GM12878 (cell line): ENCODE measurements around the gene TARBP1.

Experiments used
- CHD1 ChIP-seq: IDR thresholded peaks from 2 replicates; pipeline ENCODE4 v1.6.1; 2012; ENCODE audit warnings: low read depth, low read length, improper control_type of control experiment
- KDM1A ChIP-seq: fragments of 200-600 bp; sonication (generic); IDR thresholded peaks from 2 replicates; pipeline ENCODE4 v1.6.1; 2016; ENCODE audit warnings: borderline replicate concordance
- MYC ChIP-seq: IDR thresholded peaks from 2 replicates; pipeline ENCODE4 v1.6.1; 2011; ENCODE audit warnings: mild to moderate bottlenecking, low read length, moderate library complexity, inconsistent platforms; ENCODE audit not compliant: insufficient read depth, insufficient replicate concordance, insufficient read length, severe bottlenecking
- NRF1 ChIP-seq: conservative IDR thresholded peaks from 2 replicates; pipeline ENCODE4 v1.6.1; 2011; ENCODE audit warnings: mild to moderate bottlenecking, low read depth, low read length, improper control_type of control experiment
- POLR2A ChIP-seq: IDR thresholded peaks from 2 replicates; pipeline ENCODE4 v1.6.1; 2011; ENCODE audit warnings: low read depth, mild to moderate bottlenecking, low read length
- POLR2AphosphoS2 ChIP-seq: IDR thresholded peaks from 2 replicates; pipeline ENCODE4 v1.6.1; 2011; ENCODE audit warnings: low read depth, mild to moderate bottlenecking, low read length, improper control_type of control experiment, moderate library complexity
- POLR2AphosphoS5 ChIP-seq: IDR thresholded peaks from 2 replicates; pipeline ENCODE4 v1.6.1; 2011; ENCODE audit warnings: mild to moderate bottlenecking, low read length, inconsistent platforms
- SMARCA5 ChIP-seq: fragments of 450-650 bp; IDR thresholded peaks from 2 replicates; pipeline ENCODE4 v1.6.1; 2017; ENCODE audit warnings: mild to moderate bottlenecking
- TF ChIP-seq, protein P1 (sequence below), 3 experiments: IDR thresholded peaks in 2 of 3; conservative IDR thresholded peaks in 1 of 3; 2 replicates each; pipeline ENCODE4 v1.5.1; 2011; ENCODE audit warnings: low read depth in 3 of 3, low read length in 3 of 3, mild to moderate bottlenecking in 3 of 3, control low read depth in 2 of 3, moderate library complexity in 2 of 3, inconsistent platforms in 1 of 3, mixed read lengths in 1 of 3; ENCODE audit not compliant: control insufficient read depth in 2 of 3, insufficient read depth in 1 of 3; ENCODE audit errors: extremely low read depth in 1 of 3
- TF ChIP-seq, protein P2 (sequence below): IDR thresholded peaks from 2 replicates; pipeline ENCODE4 v1.6.1; 2011; ENCODE audit warnings: low read depth, low read length, improper control_type of control experiment, borderline replicate concordance

DNA sequence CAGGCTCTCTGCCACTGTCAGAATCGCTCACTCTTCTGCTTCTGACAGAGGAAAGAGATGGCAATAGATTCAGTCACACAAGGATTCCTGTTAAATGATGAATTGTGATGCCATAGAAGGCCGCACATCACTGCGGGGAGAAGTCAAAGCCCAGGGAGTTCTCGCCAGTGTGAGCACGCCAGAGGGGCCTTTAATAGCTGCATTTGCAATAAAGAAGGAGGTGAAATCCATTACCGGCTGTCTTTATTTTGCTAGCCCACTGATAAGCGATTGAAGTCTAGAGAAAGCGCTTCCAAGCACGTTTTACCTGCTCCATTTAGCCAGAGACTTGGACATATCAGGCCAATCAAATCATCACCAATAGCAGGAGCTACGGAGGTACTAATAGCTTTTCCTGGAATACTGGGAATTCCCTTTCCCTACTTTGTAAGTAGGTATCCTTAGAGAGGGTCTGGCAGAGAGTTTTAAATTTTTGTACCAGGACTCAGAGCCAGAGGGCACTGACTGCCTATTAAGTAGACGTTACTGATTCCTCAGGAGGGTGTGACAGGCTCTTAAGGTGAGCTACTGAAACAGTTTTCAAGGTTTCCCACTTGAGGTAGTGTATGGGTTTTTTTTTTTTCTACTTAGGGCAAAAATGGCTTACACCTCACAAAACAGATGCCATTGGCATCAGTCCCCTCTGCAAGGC, 10.2 kb upstream of the TARBP1 start:
- TF ChIP-seq NRF1 (no peak), CHD1 (no peak), SMARCA5 (no peak), POLR2AphosphoS2 (no peak), POLR2A (no peak), POLR2AphosphoS5 (no peak), KDM1A (no peak), MYC (no peak)
- TF ChIP-seq, protein P1, sequence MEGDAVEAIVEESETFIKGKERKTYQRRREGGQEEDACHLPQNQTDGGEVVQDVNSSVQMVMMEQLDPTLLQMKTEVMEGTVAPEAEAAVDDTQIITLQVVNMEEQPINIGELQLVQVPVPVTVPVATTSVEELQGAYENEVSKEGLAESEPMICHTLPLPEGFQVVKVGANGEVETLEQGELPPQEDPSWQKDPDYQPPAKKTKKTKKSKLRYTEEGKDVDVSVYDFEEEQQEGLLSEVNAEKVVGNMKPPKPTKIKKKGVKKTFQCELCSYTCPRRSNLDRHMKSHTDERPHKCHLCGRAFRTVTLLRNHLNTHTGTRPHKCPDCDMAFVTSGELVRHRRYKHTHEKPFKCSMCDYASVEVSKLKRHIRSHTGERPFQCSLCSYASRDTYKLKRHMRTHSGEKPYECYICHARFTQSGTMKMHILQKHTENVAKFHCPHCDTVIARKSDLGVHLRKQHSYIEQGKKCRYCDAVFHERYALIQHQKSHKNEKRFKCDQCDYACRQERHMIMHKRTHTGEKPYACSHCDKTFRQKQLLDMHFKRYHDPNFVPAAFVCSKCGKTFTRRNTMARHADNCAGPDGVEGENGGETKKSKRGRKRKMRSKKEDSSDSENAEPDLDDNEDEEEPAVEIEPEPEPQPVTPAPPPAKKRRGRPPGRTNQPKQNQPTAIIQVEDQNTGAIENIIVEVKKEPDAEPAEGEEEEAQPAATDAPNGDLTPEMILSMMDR (IDR thresholded peaks at IDR 0.05 in 2 of 3, conservative IDR thresholded peaks at IDR 0.05 in 1 of 3; ENCODE audit: control insufficient read depth in 2 of 3, extremely low read depth in 1 of 3, insufficient read depth in 1 of 3, low read depth in 3 of 3, low read length in 3 of 3): no peak
- TF ChIP-seq, protein P2, sequence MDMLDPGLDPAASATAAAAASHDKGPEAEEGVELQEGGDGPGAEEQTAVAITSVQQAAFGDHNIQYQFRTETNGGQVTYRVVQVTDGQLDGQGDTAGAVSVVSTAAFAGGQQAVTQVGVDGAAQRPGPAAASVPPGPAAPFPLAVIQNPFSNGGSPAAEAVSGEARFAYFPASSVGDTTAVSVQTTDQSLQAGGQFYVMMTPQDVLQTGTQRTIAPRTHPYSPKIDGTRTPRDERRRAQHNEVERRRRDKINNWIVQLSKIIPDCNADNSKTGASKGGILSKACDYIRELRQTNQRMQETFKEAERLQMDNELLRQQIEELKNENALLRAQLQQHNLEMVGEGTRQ: no peak
